HepG2 (cell line): Measurements from ENCODE around the gene GPR12.

ENCODE experiments used
- MXI1 ChIP-seq: IDR thresholded peaks from 3 replicates; pipeline ENCODE4 v1.6.1; 2012; ENCODE audit warnings: low read depth, low read length, inconsistent platforms, borderline replicate concordance
- POLR2A ChIP-seq, 2 experiments: IDR thresholded peaks; 2 replicates each; pipeline ENCODE4 v1.6.1; 2011; ENCODE audit warnings: low read depth in 2 of 2, low read length in 2 of 2, mild to moderate bottlenecking in 1 of 2, moderate library complexity in 1 of 2; ENCODE audit not compliant: insufficient read depth in 1 of 2
- ZFP91 ChIP-seq: sonication (generic); formaldehyde crosslinking; IDR thresholded peaks from 2 replicates; pipeline ENCODE4 v1.9.0; 2022; ENCODE audit warnings: missing genetic modification reagents, mild to moderate bottlenecking, borderline replicate concordance

- no peak for TF ChIP-seq POLR2A (IDR thresholded peaks at IDR 0.05; ENCODE audit: insufficient read depth in 1 of 2, low read depth in 2 of 2, low read length in 2 of 2)
- TF ChIP-seq MXI1 = no peak
- no peak for TF ChIP-seq ZFP91 (CRISPR knock-in tag)
These were observed 52.6 kb downstream of the GPR12 start for GRCh38 chr13:26708007-26708297.
